HepG2 (cell line): ENCODE results near the gene DENND2D. TPM values are rescaled to one million over a fixed set of nuclear protein-coding genes. Genes with fewer than 3 reads are reported as not detected.
A peak's percentile ranks its signal among the peaks of the same experiment; 100 is the strongest.

ENCODE experiments used
- ATAC-seq: fragments of 200-7000 bp; cut with Tn5 transposase; 3 replicates; pipeline ENCODE4 v1.9.1; 2020; ENCODE audit warnings: mild to moderate bottlenecking, moderate library complexity
- BruUV-seq: library from RNA; stranded (reverse); fragments of 400-500 nt; replicated peaks from 2 replicates; lab custom pipeline; 2021; lab: Mats Ljungman, UMichigan
- CTCF ChIA-PET: fragments of 300-600 bp; formaldehyde crosslinking; extraction: SDS; loops from one replicate; lab custom pipeline; 2021; ENCODE audit warnings: low total read pairs, inconsistent platforms, low intra/inter-chr PET ratio; lab: Yijun Ruan, JAX
- POLR2A ChIA-PET: fragments of 350-600 bp; sonication (Branson Sonifier 250); formaldehyde crosslinking; loops from one replicate; lab custom pipeline; 2020; ENCODE audit warnings: antibody characterized with exemption, inconsistent platforms; lab: Yijun Ruan, JAX
- DNase-seq: peaks from one replicate; pipeline ENCODE4 v3.0.0-alpha.2; 2015; ENCODE audit warnings: low spot score
- FAIRE-seq: peaks from 3 replicates; lab custom pipeline; 2011; peaks lifted over from hg19 to GRCh38; lab: Jason Lieb, UNC
- H2AFZ ChIP-seq: one replicate; pipeline ENCODE4 v1.6.1; 2011; ENCODE audit warnings: low read length, inconsistent platforms
- H3K27ac ChIP-seq: fragments of 300-600 bp; 3 replicates; pipeline ENCODE4 v1.8.0; 2011; ENCODE audit warnings: mixed run types, mild to moderate bottlenecking, mixed read lengths, low read length, inconsistent platforms; ENCODE audit not compliant: insufficient read depth; ENCODE audit errors: extremely low read length
- H3K27me3 ChIP-seq, 2 experiments: fragments of 200-600 bp in 1 of 2; 2 replicates in 1 of 2; 3 replicates in 1 of 2; pipeline versions ENCODE4 v1.6.0 to v1.8.0; 2011; ENCODE audit warnings: low read length in 2 of 2, mild to moderate bottlenecking in 2 of 2, moderate library complexity in 2 of 2, inconsistent platforms in 1 of 2; ENCODE audit not compliant: insufficient read depth in 2 of 2, control insufficient read depth in 1 of 2
- H3K36me3 ChIP-seq, 2 experiments: fragments of 200-600 bp in 1 of 2; replicated peaks in 1 of 2; 2 replicates in 1 of 2; 3 replicates in 1 of 2; pipeline versions ENCODE4 v1.5.1 to v1.8.0; 2011; ENCODE audit warnings: low read length in 2 of 2, inconsistent platforms in 1 of 2; ENCODE audit not compliant: insufficient read depth in 2 of 2, control insufficient read depth in 1 of 2
- H3K4me1 ChIP-seq: 2 replicates; pipeline ENCODE4 v1.5.1; 2012; ENCODE audit warnings: low read length, inconsistent platforms; ENCODE audit not compliant: insufficient read depth
- H3K4me2 ChIP-seq: 2 replicates; pipeline ENCODE4 v1.6.0; 2011; ENCODE audit warnings: low read depth, low read length, inconsistent platforms
- H3K4me3 ChIP-seq, 3 experiments: fragments of 200-600 bp in 1 of 3; sonication (generic), shearing (Covaris generic) in 1 of 3; replicated peaks in 1 of 3; 2 replicates each; pipeline ENCODE4 v1.5.1; 2011 to 2016; ENCODE audit warnings: low read length in 3 of 3, inconsistent platforms in 2 of 3, low read depth in 2 of 3, mild to moderate bottlenecking in 2 of 3, control low read depth in 1 of 3, mixed read lengths in 1 of 3; ENCODE audit not compliant: insufficient read depth in 1 of 3
- H3K79me2 ChIP-seq: one replicate; pipeline ENCODE4 v1.6.1; 2011; ENCODE audit warnings: low read length, inconsistent platforms; ENCODE audit not compliant: insufficient read depth
- H3K9ac ChIP-seq: 2 replicates; pipeline ENCODE4 v1.6.0; 2011; ENCODE audit warnings: mild to moderate bottlenecking, low read depth, low read length, inconsistent platforms; ENCODE audit not compliant: insufficient read depth
- H3K9me3 ChIP-seq: 2 replicates; pipeline ENCODE4 v1.5.1; 2012; ENCODE audit warnings: mild to moderate bottlenecking, low read length
- H4K20me1 ChIP-seq: 2 replicates; pipeline ENCODE4 v1.6.0; 2011; ENCODE audit warnings: inconsistent platforms, mild to moderate bottlenecking, low read length, moderate library complexity; ENCODE audit not compliant: insufficient read depth
- FOXP4 ChIP-seq: sonication (generic); formaldehyde crosslinking; IDR thresholded peaks from 2 replicates; pipeline ENCODE4 v1.4.0; 2020; ENCODE audit warnings: missing genetic modification reagents
- KDM1A ChIP-seq: IDR thresholded peaks from 2 replicates; pipeline ENCODE4 v1.6.1; 2016; ENCODE audit warnings: missing compliant biosample characterization
- KLF9 ChIP-seq: IDR thresholded peaks from 2 replicates; pipeline ENCODE4 v1.6.1; 2016; ENCODE audit warnings: low read depth
- PTBP1 ChIP-seq: fragments of 200-400 bp; formaldehyde crosslinking; IDR thresholded peaks from 2 replicates; pipeline ENCODE4 v1.6.1; 2018; ENCODE audit warnings: low read length, low read depth; ENCODE audit not compliant: poor library complexity, severe bottlenecking
- REST ChIP-seq, 2 experiments: IDR thresholded peaks; 2 replicates each; pipeline ENCODE4 v1.6.1; 2011 to 2012; ENCODE audit warnings: low read length in 2 of 2, borderline replicate concordance in 1 of 2, low read depth in 1 of 2, mild to moderate bottlenecking in 1 of 2, moderate library complexity in 1 of 2
- ZSCAN25 ChIP-seq: sonication (generic); formaldehyde crosslinking; IDR thresholded peaks from 2 replicates; pipeline ENCODE4 v1.8.0; 2022; ENCODE audit warnings: mild to moderate bottlenecking, missing genetic modification reagents
- WGBS: methylation state at CpG from one replicate; pipeline ENCODE4 v1.1.6; 2017; ENCODE audit warnings: low lambda C conversion rate; 5-methylcytosine and 5-hydroxymethylcytosine counted together
- in situ Hi-C: cut with HindIII; loops from 2 replicates; pipeline ENCODE4 v1.10.0; 2017; ENCODE audit warnings: low pct_unique_long_range_greater_than_20kb; ENCODE audit not compliant: extremely low pct_ligation_motif_present
- intact Hi-C: fragments of 100-400 bp; cut with micrococcal nuclease; formaldehyde crosslinking; loops from one replicate; pipeline ENCODE4 v1.10.0; 2022; ENCODE audit not compliant: unreplicated experiment
- polyA plus RNA-seq, 8 experiments: library from polyadenylated mRNA; depleted of rRNA in 3 of 8; stranded (reverse) in 7 of 8; unstranded in 1 of 8; fragments of >200 nt; fragmentation: Illumina TruSeq in 4 of 8; extraction: Trizol in 4 of 8; gene quantifications; 2 replicates each; pipeline versions ENCODE4 v1.2.1 to v1.2.3, GENCODE V29; 2011 to 2016; ENCODE audit warnings: low read depth in 4 of 8, missing spikeins in 1 of 8, mixed read lengths in 1 of 8; ENCODE audit not compliant: insufficient read depth in 1 of 8
- total RNA-seq, 5 experiments: library from RNA; depleted of rRNA; stranded (reverse); fragments of >200 nt; fragmentation: Illumina TruSeq; extraction: Trizol; gene quantifications; 2 replicates each; pipeline ENCODE4 v1.2.3, GENCODE V29; 2016; ENCODE audit warnings: low read depth in 1 of 5
- TF ChIP-seq, protein P1 (sequence below): sonication (generic); formaldehyde crosslinking; IDR thresholded peaks from 2 replicates; pipeline ENCODE4 v1.4.0; 2020; ENCODE audit warnings: missing genetic modification reagents, mild to moderate bottlenecking, borderline replicate concordance
- TF ChIP-seq, protein P2 (sequence below): sonication (generic); formaldehyde crosslinking; IDR thresholded peaks from 2 replicates; pipeline ENCODE4 v1.4.0; 2020; ENCODE audit warnings: low read depth, mild to moderate bottlenecking, missing genetic modification reagents

DENND2D gene
- total and polyA plus RNA-seq, 2 of the 13 experiments (the other 11 are each of a cell fraction or from before 2014, with no cell fraction given), result 0.04 TPM; not detected in 1

DNA sequence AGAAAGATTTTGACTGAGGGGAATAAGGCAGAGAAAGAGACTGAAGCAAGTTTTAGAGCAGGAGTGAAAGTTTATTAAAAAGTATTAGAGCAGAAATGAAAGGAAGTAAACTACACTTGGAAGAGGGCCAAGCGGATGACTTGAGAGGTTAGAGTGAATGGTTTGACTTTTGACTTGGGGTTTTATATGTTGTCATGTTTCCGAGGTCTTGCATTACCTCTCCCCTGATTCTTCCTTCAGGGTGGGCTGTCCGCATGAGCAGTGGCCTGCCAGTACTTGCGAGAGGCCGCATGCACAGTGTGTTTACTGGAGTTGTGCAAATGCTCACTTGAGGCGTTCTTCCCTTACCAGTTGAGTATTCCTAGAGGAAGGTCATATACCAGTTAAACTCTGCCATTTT is 13.0 kb upstream of the DENND2D start:
- Histone ChIP-seq H3K27ac (no peak overlapping the region), H3K9ac (no peak overlapping the region), H3K36me3 (no peaks in the 10 kb centered on the region), H3K4me1 (peaks cover 39% of the 10 kb centered on the region), H4K20me1 (no peaks in the 10 kb centered on the region), H3K79me2 (no peaks in the 10 kb centered on the region), H3K4me2 (no peak overlapping the region), H3K4me3 (no peak overlapping the region), H3K9me3 (no peaks in the 10 kb centered on the region)
- CTCF ChIA-PET, result no interaction called here
- in situ Hi-C loops, result no loop called here
- TF ChIP-seq PTBP1, result no peak
- TF ChIP-seq, all 625 proteins: peak for 0
- intact Hi-C loops, result no loop called here
- BruUV-seq, result no TSS peak
- no peaks in the 10 kb centered on the region for H3K27me3 ChIP-seq
- no peak for DNase-seq
- 100% methylated on average over 6 of the region's 6 CpGs for WGBS
- no peak overlapping the region for H2AFZ ChIP-seq
- no peak for FAIRE-seq
- no peak for ATAC-seq
- POLR2A ChIA-PET, result no interaction called here

DNA sequence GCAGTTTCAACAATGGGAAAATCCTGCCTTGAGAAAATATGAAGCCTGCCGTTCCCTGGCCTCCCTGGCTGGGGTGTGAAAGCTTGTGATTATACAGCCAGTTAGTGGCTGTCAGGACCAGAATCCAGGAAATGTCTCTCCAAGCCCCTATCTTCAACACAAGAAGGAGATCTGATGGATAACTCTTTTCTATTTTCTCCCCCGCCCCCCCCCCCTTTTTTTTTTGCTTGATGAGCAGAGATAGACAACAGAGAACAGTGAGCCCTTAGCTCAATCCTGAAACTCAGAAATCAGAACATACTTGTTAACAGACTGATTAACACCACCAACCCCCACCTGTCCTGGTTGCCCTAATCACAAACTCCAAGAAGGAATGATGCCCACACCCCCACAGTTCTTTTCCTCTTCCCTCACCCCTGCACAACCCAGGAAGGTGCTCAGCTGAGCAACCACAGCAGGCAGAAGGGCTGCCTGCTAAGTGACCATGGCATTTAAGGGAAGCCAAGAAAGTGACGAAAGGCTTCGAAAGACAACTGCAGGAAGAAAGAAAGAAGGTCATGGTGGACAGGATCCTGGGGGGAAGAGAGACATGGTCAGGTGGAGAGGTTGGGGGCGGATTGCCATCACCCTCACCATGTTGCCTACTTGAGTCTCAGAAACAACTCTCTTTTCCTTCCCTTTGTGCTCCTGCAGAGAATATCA is 12.3 kb upstream of the DENND2D start:
- Histone ChIP-seq H3K4me3 (no peak overlapping the region), H3K4me1 (peaks cover 39% of the 10 kb centered on the region), H4K20me1 (no peaks in the 10 kb centered on the region), H3K9me3 (no peaks in the 10 kb centered on the region), H3K27ac (no peak overlapping the region), H3K27me3 (no peaks in the 10 kb centered on the region), H3K4me2 (no peak overlapping the region), H3K9ac (no peak overlapping the region), H3K79me2 (no peaks in the 10 kb centered on the region), H3K36me3 (no peaks in the 10 kb centered on the region), H2AFZ (no peak overlapping the region)
- BruUV-seq, result no TSS peak
- FAIRE-seq, result no peak
- intact Hi-C loops, result no loop called here
- in situ Hi-C loops, result no loop called here
- TF ChIP-seq REST (IDR thresholded peaks at IDR 0.05; ENCODE audit: borderline replicate concordance in 1 of 2, low read depth in 1 of 2, low read length in 2 of 2) (no peak), KDM1A (CRISPR knock-in tag) (no peak), ZSCAN25 (CRISPR knock-in tag) (peak; percentile 36; the same call in 1 of the 2 replicates), KLF9 (CRISPR knock-in tag) (no peak), FOXP4 (CRISPR knock-in tag) (no peak)
- TF ChIP-seq, protein P1, sequence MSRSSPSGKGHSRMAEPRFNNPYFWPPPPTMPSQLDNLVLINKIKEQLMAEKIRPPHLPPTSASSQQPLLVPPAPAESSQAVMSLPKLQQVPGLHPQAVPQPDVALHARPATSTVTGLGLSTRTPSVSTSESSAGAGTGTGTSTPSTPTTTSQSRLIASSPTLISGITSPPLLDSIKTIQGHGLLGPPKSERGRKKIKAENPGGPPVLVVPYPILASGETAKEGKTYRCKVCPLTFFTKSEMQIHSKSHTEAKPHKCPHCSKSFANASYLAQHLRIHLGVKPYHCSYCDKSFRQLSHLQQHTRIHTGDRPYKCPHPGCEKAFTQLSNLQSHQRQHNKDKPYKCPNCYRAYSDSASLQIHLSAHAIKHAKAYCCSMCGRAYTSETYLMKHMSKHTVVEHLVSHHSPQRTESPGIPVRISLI (CRISPR knock-in tag), result no peak
- TF ChIP-seq, protein P2, sequence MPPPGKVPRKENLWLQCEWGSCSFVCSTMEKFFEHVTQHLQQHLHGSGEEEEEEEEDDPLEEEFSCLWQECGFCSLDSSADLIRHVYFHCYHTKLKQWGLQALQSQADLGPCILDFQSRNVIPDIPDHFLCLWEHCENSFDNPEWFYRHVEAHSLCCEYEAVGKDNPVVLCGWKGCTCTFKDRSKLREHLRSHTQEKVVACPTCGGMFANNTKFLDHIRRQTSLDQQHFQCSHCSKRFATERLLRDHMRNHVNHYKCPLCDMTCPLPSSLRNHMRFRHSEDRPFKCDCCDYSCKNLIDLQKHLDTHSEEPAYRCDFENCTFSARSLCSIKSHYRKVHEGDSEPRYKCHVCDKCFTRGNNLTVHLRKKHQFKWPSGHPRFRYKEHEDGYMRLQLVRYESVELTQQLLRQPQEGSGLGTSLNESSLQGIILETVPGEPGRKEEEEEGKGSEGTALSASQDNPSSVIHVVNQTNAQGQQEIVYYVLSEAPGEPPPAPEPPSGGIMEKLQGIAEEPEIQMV (CRISPR knock-in tag), result no peak
- POLR2A ChIA-PET, result no interaction called here
- WGBS, result 74% methylated on average over 5 of the region's 5 CpGs
- ATAC-seq, result no peak
- CTCF ChIA-PET, result no interaction called here
- DNase-seq, result no peak
